ENCODE measurements around the gene TLK1. TPM values are rescaled to one million over a fixed set of nuclear protein-coding genes. Genes with fewer than 3 reads are reported as not detected.

TLK1 gene
- 10.8 and 14.9 TPM in 2 replicates for total RNA-seq

GRCh38 chr2:171160119-171160955 is at the start of gene TLK1:
TSS of gene TLK1 (minus strand) at chr2:171160893. CDS start at chr2:171160428, 465 bp downstream.

Other genes starting within 250 kb of the TLK1 start
- 26.7 and 27.1 TPM in 2 replicates for gene GORASP2, start 231.6 kb downstream of the TLK1 start, total RNA-seq

Measured in endothelial cell of coronary artery (primary cell).